Measurements from ENCODE around the gene PES1.
"Not testable (repeated sequence)": the region's sequence is repeated elsewhere in the genome, so short reads cannot be mapped to it uniquely, and the experiment has no call there.

PES1 gene

GRCh38 chr22:30609260-30610185 is 17.8 kb upstream of the PES1 start:
- peak; percentile 12 for DNase-seq (ENCODE audit: low spot score)

- peak; percentile 29 for DNase-seq (ENCODE audit: low spot score)
These were observed 16.2 kb upstream of the PES1 start for GRCh38 chr22:30607939-30608338.

DNA sequence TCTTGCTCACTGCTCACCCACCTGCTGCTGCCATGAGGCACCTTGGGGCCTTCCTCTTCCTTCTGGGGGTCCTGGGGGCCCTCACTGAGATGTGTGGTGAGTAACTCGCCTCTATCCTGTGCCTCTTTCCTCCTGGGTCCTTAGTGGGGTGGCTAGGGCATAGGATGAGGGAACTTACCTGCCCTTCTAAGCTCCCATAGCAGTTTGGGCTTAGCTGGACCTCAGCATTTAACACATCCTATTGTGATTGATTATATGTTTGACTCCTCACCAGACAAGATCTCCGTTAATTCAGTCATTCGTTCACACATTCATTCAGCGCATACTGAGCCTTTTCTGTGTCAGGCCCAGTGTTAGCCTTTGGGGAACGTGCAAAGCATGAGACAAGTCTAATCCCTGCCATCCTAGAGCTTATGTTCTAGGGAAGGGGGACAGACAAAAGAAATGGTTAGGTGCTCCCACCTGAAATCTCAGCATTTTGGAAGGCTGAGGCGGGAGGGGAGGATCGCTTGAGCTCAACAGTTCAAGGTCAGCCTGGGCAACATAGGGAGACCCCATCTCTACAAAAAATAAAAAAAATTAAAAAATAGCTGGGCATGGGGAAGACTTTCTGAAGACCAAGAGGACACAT is 15.7 kb upstream of the PES1 start:
- peak; percentile 4 for DNase-seq (ENCODE audit: low spot score)

GRCh38 chr22:30606455-30607299 is 15.0 kb upstream of the PES1 start, which contains the start of gene TCN2:
Gene TCN2, plus strand, starts transcription at chr22:30607174. Its CDS starts 158 bp downstream, at chr22:30607332.
- peak; percentile 52 for DNase-seq (ENCODE audit: low spot score)

DNA sequence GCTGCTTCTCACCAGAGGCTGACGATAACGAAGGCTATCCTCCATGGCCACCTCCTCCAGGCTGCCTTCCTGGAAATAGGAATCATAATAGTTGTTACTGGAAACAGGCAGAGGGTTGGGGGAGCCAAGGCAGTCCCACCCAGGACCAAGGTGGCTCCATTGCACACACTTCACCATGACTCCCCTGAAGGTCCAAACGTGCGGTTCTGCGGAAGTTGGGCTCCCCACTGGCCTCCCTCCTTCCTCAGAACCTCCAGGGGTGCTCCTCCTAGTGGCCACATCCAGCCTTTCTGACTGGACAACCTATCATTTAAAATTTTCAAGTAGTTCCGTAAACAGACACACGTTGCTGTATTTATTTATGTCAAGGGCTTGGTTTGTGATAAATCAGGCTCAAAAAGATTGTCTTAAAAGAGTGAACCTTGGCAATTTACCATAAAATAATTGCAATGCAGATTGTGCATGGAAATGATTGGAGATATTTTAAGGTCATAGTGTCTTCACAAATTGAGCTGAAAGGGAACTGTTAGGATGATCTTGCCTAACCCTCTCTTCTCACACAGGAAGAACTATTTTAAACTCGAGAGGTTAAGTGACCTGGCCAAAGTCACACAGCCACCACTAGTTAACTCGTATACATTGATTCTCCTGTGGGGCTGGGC is 13.9 kb upstream of the PES1 start:
- DNase-seq (ENCODE audit: low spot score), result peak; percentile 58

- no peak for DNase-seq (ENCODE audit: low spot score)
These were observed 13.0 kb upstream of the PES1 start for GRCh38 chr22:30604723-30605122.

GRCh38 chr22:30603801-30604200 is 12.1 kb upstream of the PES1 start:
- DNase-seq (ENCODE audit: low spot score), result no peak

- DNase-seq (ENCODE audit: low spot score), result no peak
These were observed 10.3 kb upstream of the PES1 start for GRCh38 chr22:30602049-30602448.

DNA sequence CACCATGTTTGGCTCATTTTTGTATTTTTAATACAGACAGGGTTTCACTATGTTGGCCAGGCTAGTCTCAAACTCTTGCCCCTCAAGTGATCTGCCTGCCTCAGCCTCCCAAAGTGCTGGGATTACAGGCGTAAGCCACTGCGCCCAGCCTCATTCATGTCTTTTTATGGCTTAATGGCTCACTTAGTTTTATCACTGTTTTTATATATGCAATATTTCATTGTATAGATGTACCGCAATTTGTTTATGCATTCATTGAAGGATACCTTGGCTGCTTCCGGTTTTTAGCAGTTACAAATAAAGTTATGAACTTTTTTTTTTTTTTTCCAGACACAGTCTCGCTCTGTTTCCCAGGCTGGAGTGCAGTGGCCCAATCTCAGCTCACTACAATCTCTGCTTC is 9.8 kb upstream of the PES1 start:
- DNase-seq (ENCODE audit: low spot score), result no peak

GRCh38 chr22:30600921-30601320 is 9.2 kb upstream of the PES1 start:
- no peak for DNase-seq (ENCODE audit: low spot score)

GRCh38 chr22:30598986-30599385 is 7.3 kb upstream of the PES1 start:
- DNase-seq (ENCODE audit: low spot score), result no peak

DNA sequence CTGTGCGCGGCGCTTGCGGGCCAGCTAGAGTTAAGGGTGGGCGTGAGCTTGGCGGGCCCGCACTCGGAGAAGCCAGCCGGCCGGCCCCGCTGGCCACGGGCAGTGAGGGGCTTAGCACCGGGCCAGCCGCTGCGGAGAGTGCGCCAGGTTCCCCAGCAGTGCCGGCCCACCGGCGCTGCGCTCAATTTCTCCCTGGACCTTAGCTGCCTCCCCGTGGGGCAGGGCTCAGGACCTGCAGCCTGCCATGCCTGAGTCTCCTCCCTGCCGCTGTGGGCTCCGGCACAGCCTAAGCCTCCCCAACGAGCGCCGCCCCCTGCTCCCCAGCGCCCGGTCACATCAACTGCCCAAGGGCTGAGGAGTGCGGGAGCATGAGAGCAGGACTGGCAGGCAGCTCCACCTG is 5.2 kb upstream of the PES1 start:
- DNase-seq (ENCODE audit: low spot score), result no peak

- DNase-seq (ENCODE audit: low spot score), result no peak
These were observed 4.5 kb upstream of the PES1 start for GRCh38 chr22:30596199-30596598.

DNA sequence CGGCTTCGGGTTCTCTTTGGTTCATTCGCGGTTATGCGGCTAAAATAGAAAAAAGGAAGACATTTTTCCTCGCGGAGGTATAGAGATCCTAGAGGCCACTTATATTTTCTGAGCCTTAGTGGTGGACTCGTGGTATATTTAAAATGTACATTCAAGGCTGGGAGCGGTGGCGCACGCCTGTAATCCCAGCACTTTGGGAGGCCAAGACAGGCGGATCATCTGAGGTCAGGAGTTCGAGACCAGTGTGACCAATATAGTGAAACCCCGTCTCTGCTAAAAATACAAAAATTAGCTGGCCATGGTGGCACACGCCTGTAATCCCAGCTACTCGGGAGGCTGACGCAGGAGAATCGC is 627 bp upstream of the PES1 start:
- DNase-seq (ENCODE audit: low spot score), result not testable (repeated sequence)

DNA sequence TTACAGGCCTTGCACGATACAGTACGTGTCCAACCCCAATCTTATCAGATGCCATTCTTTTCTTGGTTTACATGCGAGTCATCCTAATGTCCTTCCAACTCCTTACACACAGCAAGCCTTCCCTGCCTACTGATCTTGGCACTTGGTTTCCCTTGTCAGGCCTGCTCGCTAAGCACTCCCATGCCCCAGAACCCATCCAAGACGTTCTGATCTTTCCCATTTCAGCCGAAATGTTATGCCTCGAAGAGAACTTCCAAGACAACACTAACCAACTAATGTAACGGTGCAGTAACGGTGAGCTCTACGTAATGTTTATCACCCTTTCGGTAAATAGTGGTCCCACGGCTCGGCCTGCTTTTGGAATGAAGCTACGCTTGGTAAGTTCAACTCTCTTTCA is 521 bp downstream of the PES1 start:
- no peak for DNase-seq (ENCODE audit: low spot score)

DNA sequence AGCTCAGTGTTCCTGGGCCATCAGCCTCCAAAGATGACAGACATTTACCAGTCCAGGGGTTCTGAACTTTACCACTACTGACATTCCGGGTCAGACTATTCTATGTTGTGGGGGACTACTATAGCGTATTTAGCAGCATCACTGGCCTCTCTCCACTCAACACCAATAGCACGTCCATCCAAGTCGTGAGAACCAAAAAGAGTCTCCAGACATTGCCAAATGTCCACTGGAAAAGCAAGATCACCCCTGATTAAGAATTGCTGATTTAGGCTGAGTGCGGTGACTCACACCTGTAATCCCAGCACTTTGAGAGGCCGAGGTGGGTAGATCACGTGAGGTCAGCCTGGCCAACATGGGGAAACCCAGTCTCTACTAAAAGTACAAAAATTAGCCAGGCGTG is 5.3 kb downstream of the PES1 start:
- no peak for DNase-seq (ENCODE audit: low spot score)

- DNase-seq (ENCODE audit: low spot score), result no peak
These were observed 7.3 kb downstream of the PES1 start for GRCh38 chr22:30584441-30584840.

- DNase-seq (ENCODE audit: low spot score), result no peak
These were observed 8.7 kb downstream of the PES1 start for GRCh38 chr22:30582788-30583545.

DNA sequence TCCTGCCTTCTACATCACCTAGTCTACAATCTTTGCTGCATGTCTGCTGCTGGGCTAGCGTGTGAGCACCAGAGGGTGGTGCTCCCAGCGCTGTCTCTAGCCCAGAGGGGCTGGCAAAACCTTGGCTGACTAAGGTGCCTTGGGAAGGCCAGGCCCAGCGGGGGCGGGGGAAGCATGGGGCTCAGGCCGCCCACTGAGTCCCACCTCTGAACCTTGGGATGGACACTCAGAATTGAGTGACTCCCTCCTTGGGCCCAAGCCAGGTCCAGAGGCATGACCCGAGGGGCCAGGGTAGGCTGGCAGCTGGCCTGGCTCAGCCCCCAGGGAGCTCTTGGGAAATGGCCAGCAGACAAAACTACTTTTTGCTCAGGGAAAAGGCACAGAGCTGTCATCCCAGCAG is 9.7 kb downstream of the PES1 start:
- no peak for DNase-seq (ENCODE audit: low spot score)

DNA sequence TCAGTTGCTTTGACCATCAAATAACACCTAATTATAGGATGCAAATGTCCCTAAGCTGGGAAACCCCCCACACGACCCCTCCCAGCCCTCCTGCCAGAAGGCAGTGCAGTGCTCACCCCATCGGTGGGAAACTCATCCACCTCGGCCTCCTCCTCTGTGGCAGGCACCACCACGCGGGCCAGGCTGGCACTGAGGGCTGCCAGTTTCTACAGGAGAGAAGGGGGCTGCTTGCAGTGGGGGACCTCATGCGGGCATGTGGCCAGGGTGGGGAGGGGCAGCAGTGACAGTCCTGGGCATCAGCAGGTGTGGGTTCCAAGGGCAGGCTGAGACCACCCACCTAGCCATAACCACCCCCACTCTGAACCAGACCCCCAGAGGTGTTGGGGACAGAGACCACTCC is 10.8 kb downstream of the PES1 start:
- DNase-seq (ENCODE audit: low spot score), result no peak

DNA sequence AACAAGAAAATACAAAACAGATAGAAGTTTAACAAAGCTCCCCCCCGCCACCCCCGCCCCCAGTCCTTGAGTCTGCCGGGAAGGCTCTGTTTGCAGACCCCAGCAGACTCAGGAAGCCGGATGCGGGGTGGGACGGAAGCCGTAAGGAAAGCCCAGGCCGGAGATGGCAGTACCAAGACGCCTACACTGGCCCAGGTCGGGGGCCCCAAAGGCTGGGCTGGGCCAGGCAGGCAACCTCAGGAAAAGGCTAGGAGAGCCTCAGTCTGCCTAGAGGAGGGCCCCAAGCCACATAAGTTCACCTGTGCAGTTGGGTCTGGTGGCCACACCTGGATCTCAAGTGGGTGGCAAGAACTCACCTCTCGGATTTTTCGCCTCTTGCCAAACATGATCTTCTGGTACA is 13.2 kb downstream of the PES1 start:
- DNase-seq (ENCODE audit: low spot score), result no peak

Measured in D341Med (cell line).